ENCODE data around the gene FGF4. TPM values are rescaled to one million over a fixed set of nuclear protein-coding genes. Genes with fewer than 3 reads are reported as not detected.

FGF4 gene
- total RNA-seq, 1 experiment from 2014 or later = not detected

DNA sequence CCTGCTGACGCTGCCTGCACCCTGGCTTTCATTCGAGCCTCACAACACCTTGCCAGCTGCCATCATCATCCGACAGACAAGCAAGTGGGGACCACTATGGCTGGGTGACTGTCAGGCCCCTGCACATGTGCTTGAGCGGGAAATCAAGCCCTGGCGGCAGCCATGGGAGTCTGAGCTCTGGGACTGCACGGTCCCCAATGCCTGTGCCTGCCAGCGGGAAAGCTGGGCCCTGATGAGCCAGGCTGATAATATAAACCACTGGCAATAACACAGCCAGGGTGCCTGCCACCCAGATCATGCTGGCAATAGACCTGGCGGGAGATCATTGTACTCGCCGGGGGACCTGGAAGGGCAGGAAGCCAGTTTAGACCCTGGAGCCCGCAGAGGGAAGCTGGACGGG lies 41.5 kb upstream of the FGF4 start:
- ChIA-PET CTCF (no interaction called here), POLR2A (ENCODE audit: low non-redundant PET) (no interaction called here)
- H3K4me1 ChIP-seq (ENCODE audit: insufficient read depth, low read length, poor library complexity, severe bottlenecking) = peaks cover 6% of the 10 kb centered on the region
- no peaks in the 10 kb centered on the region for H3K9me3 ChIP-seq (ENCODE audit: low read depth, low read length, poor library complexity, severe bottlenecking)
- BruUV-seq (replicated peaks) = no TSS peak
- DNase-seq (ENCODE audit: low spot score) = peak; percentile 20
- no peaks in the 10 kb centered on the region for H3K36me3 ChIP-seq (ENCODE audit: insufficient read depth, low read length, poor library complexity, severe bottlenecking)
- H3K27me3 ChIP-seq (replicated peaks; ENCODE audit: insufficient read depth, low read depth, low read length, poor library complexity) = peaks cover 74% of the 10 kb centered on the region
- TF ChIP-seq, protein P1, sequence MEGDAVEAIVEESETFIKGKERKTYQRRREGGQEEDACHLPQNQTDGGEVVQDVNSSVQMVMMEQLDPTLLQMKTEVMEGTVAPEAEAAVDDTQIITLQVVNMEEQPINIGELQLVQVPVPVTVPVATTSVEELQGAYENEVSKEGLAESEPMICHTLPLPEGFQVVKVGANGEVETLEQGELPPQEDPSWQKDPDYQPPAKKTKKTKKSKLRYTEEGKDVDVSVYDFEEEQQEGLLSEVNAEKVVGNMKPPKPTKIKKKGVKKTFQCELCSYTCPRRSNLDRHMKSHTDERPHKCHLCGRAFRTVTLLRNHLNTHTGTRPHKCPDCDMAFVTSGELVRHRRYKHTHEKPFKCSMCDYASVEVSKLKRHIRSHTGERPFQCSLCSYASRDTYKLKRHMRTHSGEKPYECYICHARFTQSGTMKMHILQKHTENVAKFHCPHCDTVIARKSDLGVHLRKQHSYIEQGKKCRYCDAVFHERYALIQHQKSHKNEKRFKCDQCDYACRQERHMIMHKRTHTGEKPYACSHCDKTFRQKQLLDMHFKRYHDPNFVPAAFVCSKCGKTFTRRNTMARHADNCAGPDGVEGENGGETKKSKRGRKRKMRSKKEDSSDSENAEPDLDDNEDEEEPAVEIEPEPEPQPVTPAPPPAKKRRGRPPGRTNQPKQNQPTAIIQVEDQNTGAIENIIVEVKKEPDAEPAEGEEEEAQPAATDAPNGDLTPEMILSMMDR (conservative IDR thresholded peaks at IDR 0.05; ENCODE audit: low read depth, low read length) = no peak
- TF ChIP-seq EZH2 (IDR thresholded peaks at IDR 0.05; ENCODE audit: borderline replicate concordance, low read depth, low read length, poor library complexity, severe bottlenecking) = no peak
- intact Hi-C loops (cut with micrococcal nuclease; ENCODE audit: unreplicated experiment) = no loop called here
- no peak overlapping the region for H3K4me3 ChIP-seq (ENCODE audit: low read depth, low read length, poor library complexity, severe bottlenecking)
- H3K27ac ChIP-seq (ENCODE audit: low read depth, low read length, poor library complexity, severe bottlenecking) = no peak overlapping the region

DNA sequence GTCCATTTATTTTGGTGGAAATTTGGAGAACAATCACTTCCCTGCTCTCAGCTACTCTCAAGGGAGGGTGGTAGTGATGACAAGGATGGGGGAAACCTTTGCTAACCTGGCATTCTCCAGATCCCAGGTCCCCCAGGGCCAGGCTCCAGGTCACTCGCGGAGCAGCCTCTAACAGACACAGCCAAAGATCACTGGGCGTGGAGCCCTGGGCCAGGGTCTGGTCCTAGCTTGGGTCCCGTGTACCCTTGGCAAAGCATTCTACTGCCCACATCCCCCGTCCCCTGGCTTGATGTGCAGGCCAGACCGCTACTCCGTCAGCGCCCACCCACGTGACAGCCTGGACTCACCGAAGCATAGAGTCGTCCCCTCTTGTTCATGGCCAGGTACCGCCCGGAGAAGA lies 40.8 kb upstream of the FGF4 start:
- ChIA-PET POLR2A (ENCODE audit: low non-redundant PET) (no interaction called here), CTCF (no interaction called here)
- H3K4me1 ChIP-seq (ENCODE audit: insufficient read depth, low read length, poor library complexity, severe bottlenecking) = peaks cover 6% of the 10 kb centered on the region
- H3K9me3 ChIP-seq (ENCODE audit: low read depth, low read length, poor library complexity, severe bottlenecking) = no peaks in the 10 kb centered on the region
- H3K36me3 ChIP-seq (ENCODE audit: insufficient read depth, low read length, poor library complexity, severe bottlenecking) = no peaks in the 10 kb centered on the region
- peaks cover 67% of the 10 kb centered on the region for H3K27me3 ChIP-seq (replicated peaks; ENCODE audit: insufficient read depth, low read depth, low read length, poor library complexity)
- TF ChIP-seq, protein P1 (conservative IDR thresholded peaks at IDR 0.05; ENCODE audit: low read depth, low read length) = no peak
- TF ChIP-seq EZH2 (IDR thresholded peaks at IDR 0.05; ENCODE audit: borderline replicate concordance, low read depth, low read length, poor library complexity, severe bottlenecking) = no peak
- BruUV-seq (replicated peaks) = no TSS peak
- intact Hi-C loops (cut with micrococcal nuclease; ENCODE audit: unreplicated experiment) = no loop called here
- no peak overlapping the region for H3K27ac ChIP-seq (ENCODE audit: low read depth, low read length, poor library complexity, severe bottlenecking)
- H3K4me3 ChIP-seq (ENCODE audit: low read depth, low read length, poor library complexity, severe bottlenecking) = no peak overlapping the region
- no peak for DNase-seq (ENCODE audit: low spot score)

DNA sequence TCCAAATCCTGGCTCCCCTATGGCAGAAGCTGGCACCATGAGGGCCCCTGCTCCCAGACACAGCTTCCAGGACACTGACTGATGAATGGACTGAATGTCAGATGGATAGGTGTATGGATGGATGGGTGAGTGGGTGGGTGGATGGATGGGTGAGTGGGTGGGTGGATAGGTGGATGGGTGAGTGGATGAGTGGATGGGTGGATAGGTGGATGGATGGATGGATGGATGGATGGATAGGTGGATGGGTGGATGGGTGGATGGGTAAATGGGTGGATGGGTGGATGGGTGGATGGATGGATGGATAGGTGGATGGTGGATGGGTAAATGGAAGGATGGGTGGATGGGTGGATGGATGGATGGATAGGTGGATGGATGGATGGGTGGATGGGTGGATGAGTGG lies 39.8 kb upstream of the FGF4 start:
- no peak for DNase-seq (ENCODE audit: low spot score)
- POLR2A ChIA-PET (ENCODE audit: low non-redundant PET) = no interaction called here
- H3K27ac ChIP-seq (ENCODE audit: low read depth, low read length, poor library complexity, severe bottlenecking) = no peak overlapping the region
- CTCF ChIA-PET = no interaction called here
- peaks cover 6% of the 10 kb centered on the region for H3K4me1 ChIP-seq (ENCODE audit: insufficient read depth, low read length, poor library complexity, severe bottlenecking)
- peaks cover 56% of the 10 kb centered on the region for H3K27me3 ChIP-seq (replicated peaks; ENCODE audit: insufficient read depth, low read depth, low read length, poor library complexity)
- BruUV-seq (replicated peaks) = no TSS peak
- H3K9me3 ChIP-seq (ENCODE audit: low read depth, low read length, poor library complexity, severe bottlenecking) = no peaks in the 10 kb centered on the region
- H3K36me3 ChIP-seq (ENCODE audit: insufficient read depth, low read length, poor library complexity, severe bottlenecking) = no peaks in the 10 kb centered on the region
- no peak overlapping the region for H3K4me3 ChIP-seq (ENCODE audit: low read depth, low read length, poor library complexity, severe bottlenecking)
- intact Hi-C loops (cut with micrococcal nuclease; ENCODE audit: unreplicated experiment) = no loop called here
- TF ChIP-seq, protein P1 (conservative IDR thresholded peaks at IDR 0.05; ENCODE audit: low read depth, low read length) = no peak
